ENCODE data around the gene GBX1.

Gene GBX1

GRCh38 chr7:151167197-151167961 is at the start of gene GBX1:
GBX1 (minus strand) TSS chr7:151167694; CDS start chr7:151167548, 146 bp downstream.
- DNase-seq: no peak

GRCh38 chr7:151215396-151215795 is 47.9 kb upstream of the GBX1 start:
- no peak for DNase-seq

GRCh38 chr7:151213826-151214225 is 46.3 kb upstream of the GBX1 start:
- DNase-seq: no peak

GRCh38 chr7:151212626-151213025 is 45.1 kb upstream of the GBX1 start:
- no peak for DNase-seq

GRCh38 chr7:151211155-151211772 is 43.8 kb upstream of the GBX1 start:
- no peak for DNase-seq

- no peak for DNase-seq
These were observed 42.8 kb upstream of the GBX1 start, which contains the start of gene H2BK1 for GRCh38 chr7:151210087-151210854. H2BK1 (minus strand) TSS chr7:151210488; CDS start chr7:151210318, 170 bp downstream.

GRCh38 chr7:151209588-151209987 is 42.1 kb upstream of the GBX1 start:
- DNase-seq: no peak

- no peak for DNase-seq
These were observed 40.9 kb upstream of the GBX1 start for GRCh38 chr7:151208253-151208862.

GRCh38 chr7:151207804-151208203 is 40.3 kb upstream of the GBX1 start:
- DNase-seq: no peak

- DNase-seq: no peak
These were observed 39.8 kb upstream of the GBX1 start for GRCh38 chr7:151207315-151207714.

GRCh38 chr7:151206914-151207313 is 39.4 kb upstream of the GBX1 start:
- peak; percentile 76 for DNase-seq

GRCh38 chr7:151205730-151206129 is 38.2 kb upstream of the GBX1 start:
- no peak for DNase-seq

GRCh38 chr7:151204383-151205032 is 37.0 kb upstream of the GBX1 start:
- DNase-seq: no peak

- no peak for DNase-seq
These were observed 35.3 kb upstream of the GBX1 start for GRCh38 chr7:151202836-151203235.

- no peak for DNase-seq
These were observed 34.3 kb upstream of the GBX1 start for GRCh38 chr7:151201751-151202150.

GRCh38 chr7:151201344-151201743 is 33.9 kb upstream of the GBX1 start:
- no peak for DNase-seq

- DNase-seq: no peak
These were observed 31.7 kb upstream of the GBX1 start for GRCh38 chr7:151198945-151199848.

- DNase-seq: no peak
These were observed 30.4 kb upstream of the GBX1 start for GRCh38 chr7:151197932-151198331.

- no peak for DNase-seq
These were observed 28.3 kb upstream of the GBX1 start for GRCh38 chr7:151195616-151196450.

- no peak for DNase-seq
These were observed 26.7 kb upstream of the GBX1 start for GRCh38 chr7:151194188-151194587.

All from GF-D8 (cell line).